ENCODE measurements around the gene ANO2. TPM values are rescaled to one million over a fixed set of nuclear protein-coding genes. Genes with fewer than 3 reads are reported as not detected.
A peak's percentile ranks its signal among the peaks of the same experiment; 100 is the strongest.

Gene ANO2
- total RNA-seq, 2 donors from 2014 or later, result 2.8 to 9.3 TPM

GRCh38 chr12:5585178-5585577, 359.9 kb downstream of the ANO2 start:
- Histone ChIP-seq H3K27me3 (no peaks in the 10 kb centered on the region), H3K4me1 (peaks cover 0 to 40% of the 10 kb centered on the region in 2 donors), H3K27ac (no peak overlapping the region), H3K36me3 (no peaks in the 10 kb centered on the region), H3K9me3 (no peaks in the 10 kb centered on the region), H3K4me3 (no peak overlapping the region)
- DNase-seq (ENCODE audit: low spot score), result no peak
- no peak for TF ChIP-seq CTCF (IDR thresholded peaks at IDR 0.05)

GRCh38 chr12:5584412-5585175, 360.5 kb downstream of the ANO2 start:
- no peak for TF ChIP-seq CTCF (IDR thresholded peaks at IDR 0.05)
- H3K4me3 ChIP-seq, result no peak overlapping the region
- no peak for DNase-seq (ENCODE audit: low spot score)
- H3K27ac ChIP-seq, result no peak overlapping the region
- H3K36me3 ChIP-seq, result no peaks in the 10 kb centered on the region
- peaks cover 0 to 40% of the 10 kb centered on the region in 2 donors for H3K4me1 ChIP-seq
- H3K9me3 ChIP-seq, result no peaks in the 10 kb centered on the region
- H3K27me3 ChIP-seq, result no peaks in the 10 kb centered on the region

- DNase-seq (ENCODE audit: low spot score), result no peak
- Histone ChIP-seq H3K9me3 (no peaks in the 10 kb centered on the region), H3K27me3 (no peaks in the 10 kb centered on the region), H3K4me3 (no peak overlapping the region), H3K27ac (peak overlapping the region in 1 of 2 donors; percentile 48), H3K36me3 (no peaks in the 10 kb centered on the region), H3K4me1 (peaks cover 0 to 46% of the 10 kb centered on the region in 2 donors)
- TF ChIP-seq CTCF (IDR thresholded peaks at IDR 0.05), result no peak
Observed at GRCh38 chr12:5582541-5582940, 362.5 kb downstream of the ANO2 start.

- peak; percentile 73 for DNase-seq (ENCODE audit: low spot score)
- Histone ChIP-seq H3K27me3 (no peaks in the 10 kb centered on the region), H3K4me1 (peaks cover 0 to 50% of the 10 kb centered on the region in 2 donors), H3K4me3 (no peak overlapping the region), H3K27ac (peak overlapping the region in 1 of 2 donors; percentile 62), H3K36me3 (no peaks in the 10 kb centered on the region), H3K9me3 (no peaks in the 10 kb centered on the region)
- TF ChIP-seq CTCF (IDR thresholded peaks at IDR 0.05), result no peak
Observed at GRCh38 chr12:5582018-5582417, 363.0 kb downstream of the ANO2 start.

- no peak for DNase-seq (ENCODE audit: low spot score)
- H3K4me3 ChIP-seq, result no peak overlapping the region
- no peaks in the 10 kb centered on the region for H3K36me3 ChIP-seq
- peaks cover 0 to 54% of the 10 kb centered on the region in 2 donors for H3K4me1 ChIP-seq
- no peaks in the 10 kb centered on the region for H3K9me3 ChIP-seq
- no peak for TF ChIP-seq CTCF (IDR thresholded peaks at IDR 0.05)
- H3K27ac ChIP-seq, result peak overlapping the region in 1 of 2 donors; percentile 62
- no peaks in the 10 kb centered on the region for H3K27me3 ChIP-seq
Observed at GRCh38 chr12:5581616-5582015, 363.4 kb downstream of the ANO2 start.

All from right atrium auricular region (tissue), 2 donors.